ENCODE measurements around the gene SPIN3. TPM values are rescaled to one million over a fixed set of nuclear protein-coding genes. Genes with fewer than 3 reads are reported as not detected.
"Not testable (repeated sequence)": the region's sequence is repeated elsewhere in the genome, so short reads cannot be mapped to it uniquely, and the experiment has no call there.

SPIN3 gene
- total RNA-seq, 3 donors from 2014 or later = 13.4 to 17.1 (median 13.8) TPM

DNA sequence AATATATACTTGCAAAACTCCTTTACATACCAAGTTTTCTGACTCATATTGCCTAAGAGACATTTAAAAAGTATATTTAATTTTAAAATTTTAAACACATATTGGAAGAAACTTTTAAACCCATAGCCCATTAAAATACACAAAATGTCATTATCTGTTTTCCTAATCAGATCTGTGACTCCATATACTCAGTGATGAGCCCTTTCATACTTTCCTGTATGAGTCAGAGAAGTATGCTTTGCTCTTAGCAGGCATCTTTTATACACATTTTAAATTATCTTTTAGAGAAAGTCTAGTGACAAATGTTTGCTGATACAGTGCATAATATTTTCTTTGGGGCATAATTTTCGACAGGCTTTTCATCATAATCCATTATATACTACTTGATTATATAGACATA lies 26.4 kb downstream of the SPIN3 start:
- H3K9me3 ChIP-seq = no peaks in the 10 kb centered on the region
- intact Hi-C loops (cut with DNase I; ENCODE audit: low total_unique reads) = no loop called here
- DNase-seq (ENCODE audit: low spot score in 2 of 2) = no peak
- TF ChIP-seq POLR2A (IDR thresholded peaks at IDR 0.05) (no peak), POLR2AphosphoS5 (IDR thresholded peaks at IDR 0.05) (no peak)
- TF ChIP-seq, protein P1, sequence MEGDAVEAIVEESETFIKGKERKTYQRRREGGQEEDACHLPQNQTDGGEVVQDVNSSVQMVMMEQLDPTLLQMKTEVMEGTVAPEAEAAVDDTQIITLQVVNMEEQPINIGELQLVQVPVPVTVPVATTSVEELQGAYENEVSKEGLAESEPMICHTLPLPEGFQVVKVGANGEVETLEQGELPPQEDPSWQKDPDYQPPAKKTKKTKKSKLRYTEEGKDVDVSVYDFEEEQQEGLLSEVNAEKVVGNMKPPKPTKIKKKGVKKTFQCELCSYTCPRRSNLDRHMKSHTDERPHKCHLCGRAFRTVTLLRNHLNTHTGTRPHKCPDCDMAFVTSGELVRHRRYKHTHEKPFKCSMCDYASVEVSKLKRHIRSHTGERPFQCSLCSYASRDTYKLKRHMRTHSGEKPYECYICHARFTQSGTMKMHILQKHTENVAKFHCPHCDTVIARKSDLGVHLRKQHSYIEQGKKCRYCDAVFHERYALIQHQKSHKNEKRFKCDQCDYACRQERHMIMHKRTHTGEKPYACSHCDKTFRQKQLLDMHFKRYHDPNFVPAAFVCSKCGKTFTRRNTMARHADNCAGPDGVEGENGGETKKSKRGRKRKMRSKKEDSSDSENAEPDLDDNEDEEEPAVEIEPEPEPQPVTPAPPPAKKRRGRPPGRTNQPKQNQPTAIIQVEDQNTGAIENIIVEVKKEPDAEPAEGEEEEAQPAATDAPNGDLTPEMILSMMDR (IDR thresholded peaks at IDR 0.05) = no peak
- H3K27me3 ChIP-seq = peaks cover 0 to 19% of the 10 kb centered on the region in 2 donors
- H3K4me1 ChIP-seq = no peaks in the 10 kb centered on the region
- H3K4me3 ChIP-seq = no peak overlapping the region
- no peaks in the 10 kb centered on the region for H3K36me3 ChIP-seq
- H3K27ac ChIP-seq = no peak overlapping the region

DNA sequence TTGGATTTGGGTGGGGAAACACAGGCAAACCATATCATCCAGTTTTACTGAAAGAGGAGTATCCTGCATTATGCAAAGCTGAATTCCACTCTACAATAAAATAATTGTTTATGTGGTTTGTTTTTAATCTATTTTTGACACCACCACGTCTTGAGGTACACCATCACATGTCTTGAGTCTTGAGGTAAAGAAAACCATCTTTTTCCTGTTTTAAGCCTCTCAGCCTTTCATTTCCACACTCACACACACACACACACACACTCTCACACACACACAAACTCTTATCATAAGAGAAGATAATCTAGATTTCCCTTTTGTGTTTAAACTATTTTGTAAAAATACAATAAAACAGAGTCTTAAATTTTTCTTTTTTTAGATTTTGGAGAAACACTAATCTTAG lies 32.0 kb downstream of the SPIN3 start:
- Histone ChIP-seq H3K27ac (no peak overlapping the region), H3K4me1 (no peaks in the 10 kb centered on the region), H3K9me3 (peaks cover 0 to 6% of the 10 kb centered on the region in 2 donors), H3K4me3 (no peak overlapping the region), H3K36me3 (no peaks in the 10 kb centered on the region), H3K27me3 (peaks cover 0 to 23% of the 10 kb centered on the region in 2 donors)
- intact Hi-C loops (cut with DNase I; ENCODE audit: low total_unique reads) = no loop called here
- DNase-seq (ENCODE audit: low spot score in 2 of 2) = no peak
- TF ChIP-seq POLR2AphosphoS5 (IDR thresholded peaks at IDR 0.05) (no peak), POLR2A (IDR thresholded peaks at IDR 0.05) (no peak)
- TF ChIP-seq, protein P1 (IDR thresholded peaks at IDR 0.05) = no peak

DNA sequence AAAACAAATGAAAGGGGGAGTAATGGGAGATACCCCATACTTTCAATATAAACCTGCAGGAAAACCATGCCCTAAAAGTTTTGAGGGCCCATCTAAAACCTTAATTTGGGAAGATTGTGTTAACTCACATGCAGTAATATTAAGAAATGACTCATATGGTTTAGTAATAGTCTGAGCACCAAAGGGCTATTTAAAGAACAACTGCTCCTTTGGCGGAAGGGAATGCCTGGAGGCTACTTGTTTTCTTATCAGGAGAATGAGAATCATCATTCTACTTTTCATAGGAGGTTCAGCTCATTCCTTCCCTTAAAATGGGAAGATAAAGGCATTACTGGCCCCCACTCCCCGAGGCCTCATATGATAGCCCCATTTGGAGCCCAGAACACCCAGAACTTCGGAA lies 47.6 kb downstream of the SPIN3 start:
- Histone ChIP-seq H3K4me3 (no peak overlapping the region), H3K9me3 (peaks cover 4 to 6% of the 10 kb centered on the region in 2 donors), H3K4me1 (no peaks in the 10 kb centered on the region), H3K36me3 (no peaks in the 10 kb centered on the region), H3K27ac (no peak overlapping the region), H3K27me3 (peaks cover 0 to 12% of the 10 kb centered on the region in 2 donors)
- no peak for DNase-seq (ENCODE audit: low spot score in 2 of 2)
- TF ChIP-seq POLR2AphosphoS5 (IDR thresholded peaks at IDR 0.05) (no peak), POLR2A (IDR thresholded peaks at IDR 0.05) (no peak)
- TF ChIP-seq, protein P1 (IDR thresholded peaks at IDR 0.05) = no peak
- intact Hi-C loops (cut with DNase I; ENCODE audit: low total_unique reads) = no loop called here

DNA sequence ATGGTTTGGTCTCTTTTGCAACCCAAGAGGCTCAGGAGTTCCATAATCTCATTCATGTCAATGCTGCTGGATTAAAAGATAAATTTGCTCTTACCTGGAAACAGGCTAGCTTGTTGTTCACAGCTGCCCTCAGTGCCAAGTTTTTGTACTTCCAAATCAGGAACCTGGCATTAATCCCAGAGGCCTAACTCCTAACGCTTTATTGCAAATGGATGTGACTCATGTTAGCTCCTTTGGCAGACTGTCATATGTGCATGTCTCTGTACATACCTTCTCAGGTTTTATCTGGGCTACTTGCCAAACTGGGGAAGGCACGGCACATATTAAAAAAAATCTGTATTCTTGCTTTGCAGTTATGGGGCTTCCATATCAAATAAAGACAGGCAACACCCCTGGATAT lies 49.1 kb downstream of the SPIN3 start:
- H3K36me3 ChIP-seq; H3K4me1 ChIP-seq; H3K27ac ChIP-seq; intact Hi-C loops (cut with DNase I; ENCODE audit: low total_unique reads); H3K9me3 ChIP-seq; H3K4me3 ChIP-seq: not testable (repeated sequence)
- H3K27me3 ChIP-seq = peaks cover 0 to 12% of the 10 kb centered on the region in 2 donors
- DNase-seq (ENCODE audit: low spot score in 2 of 2) = peak in 1 of 2 donors; percentile 72

DNA sequence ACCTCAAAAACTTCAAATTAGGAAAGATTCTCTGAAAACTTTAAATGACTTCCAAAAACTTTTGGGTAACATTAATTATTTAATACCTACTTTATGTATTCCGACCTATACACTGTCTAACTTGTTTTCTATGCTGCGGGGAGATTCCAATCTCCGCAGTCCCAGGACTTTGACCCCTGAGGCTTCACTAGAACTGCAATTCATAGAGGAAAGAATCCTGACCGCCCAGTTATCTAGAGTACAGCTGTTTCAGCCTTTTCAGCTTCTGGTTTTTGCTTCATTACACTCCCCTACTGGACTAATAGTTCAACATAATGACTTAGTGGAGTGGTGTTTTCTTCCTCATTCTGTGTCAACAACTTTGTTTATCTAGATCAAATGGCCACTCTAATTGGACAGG lies 50.1 kb downstream of the SPIN3 start:
- H3K27me3 ChIP-seq = peaks cover 0 to 12% of the 10 kb centered on the region in 2 donors
- H3K4me1 ChIP-seq; DNase-seq (ENCODE audit: low spot score in 2 of 2); H3K36me3 ChIP-seq; H3K4me3 ChIP-seq; intact Hi-C loops (cut with DNase I; ENCODE audit: low total_unique reads); H3K9me3 ChIP-seq; H3K27ac ChIP-seq: not testable (repeated sequence)

DNA sequence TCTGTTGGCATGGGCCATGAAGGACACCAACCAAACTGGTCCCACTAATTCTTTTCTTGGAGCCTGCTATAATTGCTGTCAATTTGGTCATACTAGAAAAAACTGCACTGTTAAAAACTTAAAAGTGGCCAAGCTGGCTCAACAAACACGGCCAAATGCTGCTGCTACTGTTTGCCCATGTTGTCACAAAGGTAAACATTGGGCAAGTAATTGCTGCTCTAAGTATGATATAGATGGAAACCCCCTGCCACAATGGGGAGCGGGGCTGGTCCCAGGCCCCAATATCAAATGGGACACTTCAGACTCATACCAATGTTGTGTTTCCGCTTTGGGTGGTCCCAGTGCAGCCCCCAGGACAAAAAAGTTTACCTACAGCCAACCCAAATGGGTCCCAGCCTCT lies 52.1 kb downstream of the SPIN3 start:
- H3K4me3 ChIP-seq = no peak overlapping the region
- intact Hi-C loops (cut with DNase I; ENCODE audit: low total_unique reads) = no loop called here
- TF ChIP-seq POLR2AphosphoS5 (IDR thresholded peaks at IDR 0.05) (no peak), POLR2A (IDR thresholded peaks at IDR 0.05) (no peak)
- TF ChIP-seq, protein P1 (IDR thresholded peaks at IDR 0.05) = no peak
- H3K36me3 ChIP-seq = no peaks in the 10 kb centered on the region
- H3K9me3 ChIP-seq = peaks cover 4 to 9% of the 10 kb centered on the region in 2 donors
- no peak for DNase-seq (ENCODE audit: low spot score in 2 of 2)
- no peaks in the 10 kb centered on the region for H3K4me1 ChIP-seq
- H3K27ac ChIP-seq = no peak overlapping the region
- peaks cover 0 to 9% of the 10 kb centered on the region in 2 donors for H3K27me3 ChIP-seq

Other genes with a start within 250 kb of the SPIN3 start
- 10 to 100 TPM in 2 of 3 donors, 1 to 10 TPM in 1; 7.3 to 10.8 (median 10.6) TPM for gene SPIN2B, start 126.0 kb upstream of the SPIN3 start, total RNA-seq
- 1 to 10 TPM in 1 of 3 donors, under 1 TPM in 2; 0.32 to 1.3 (median 0.73) TPM for gene SPIN2A, start 141.9 kb upstream of the SPIN3 start, total RNA-seq

Data from breast epithelium (tissue), 4 donors.